Natural killer cell (primary cell): ENCODE data around the gene BPIFA1. TPM values are rescaled to one million over a fixed set of nuclear protein-coding genes. Genes with fewer than 3 reads are reported as not detected.
A peak's percentile ranks its signal among the peaks of the same experiment; 100 is the strongest.

Experiments
- ATAC-seq, 3 donors: fragments of 150-1000 bp in 2 of 3; fragments of 200-7000 bp in 1 of 3; cut with Tn5 transposase; 1 replicate in 1 of 3; 2 replicates in 2 of 3; pipeline ENCODE4 v1.10.0; 2021; ENCODE audit warnings: mild to moderate bottlenecking in 2 of 3, moderate library complexity in 2 of 3
- DNase-seq, 2 donors: peaks; one replicate each; pipeline versions ENCODE4 v3.0.0 to v3.0.0-alpha.2; 2013 to 2021; ENCODE audit warnings: mixed read lengths in 1 of 2
- H3K27ac ChIP-seq: one replicate; pipeline ENCODE4 v1.5.1; 2013; ENCODE audit warnings: mild to moderate bottlenecking, low read length
- H3K27me3 ChIP-seq: one replicate; pipeline ENCODE4 v1.6.1; 2013; ENCODE audit warnings: low read length; ENCODE audit not compliant: control insufficient read depth, insufficient read depth
- H3K36me3 ChIP-seq: one replicate; pipeline ENCODE4 v1.6.1; 2013; ENCODE audit warnings: low read length; ENCODE audit not compliant: control insufficient read depth, insufficient read depth
- H3K4me1 ChIP-seq: one replicate; pipeline ENCODE4 v1.6.1; 2013; ENCODE audit warnings: low read length; ENCODE audit not compliant: control insufficient read depth, insufficient read depth
- H3K4me3 ChIP-seq: one replicate; pipeline ENCODE4 v1.5.1; 2013; ENCODE audit warnings: low read length
- H3K9me3 ChIP-seq: one replicate; pipeline ENCODE4 v1.6.1; 2013; ENCODE audit warnings: low read length; ENCODE audit not compliant: control insufficient read depth, insufficient read depth
- H3K27ac Mint-ChIP-seq, 2 donors: one replicate each; pipeline ENCODE4 v1.8.0; 2022; ENCODE audit warnings: mild to moderate bottlenecking in 2 of 2, mixed read lengths in 2 of 2, moderate library complexity in 1 of 2
- H3K27me3 Mint-ChIP-seq, 2 donors: one replicate each; pipeline ENCODE4 v1.8.0; 2022; ENCODE audit warnings: low read depth in 2 of 2, mixed read lengths in 2 of 2
- H3K36me3 Mint-ChIP-seq: one replicate; pipeline ENCODE4 v1.8.0; 2022; ENCODE audit warnings: mixed read lengths
- H3K4me1 Mint-ChIP-seq, 2 donors: one replicate each; pipeline ENCODE4 v1.8.0; 2022; ENCODE audit warnings: mixed read lengths in 2 of 2
- H3K4me3 Mint-ChIP-seq: one replicate; pipeline ENCODE4 v1.8.0; 2022; ENCODE audit warnings: mild to moderate bottlenecking, moderate library complexity, mixed read lengths
- H3K9me3 Mint-ChIP-seq, 2 donors: one replicate each; pipeline ENCODE4 v1.8.0; 2022; ENCODE audit warnings: mixed read lengths in 2 of 2
- WGBS: methylation state at CpG from one replicate; pipeline ENCODE4 v1.1.7; 2013; ENCODE audit warnings: missing lambda C conversion rate; ENCODE audit not compliant: insufficient coverage; 5-methylcytosine and 5-hydroxymethylcytosine counted together
- intact Hi-C: fragments of 100-400 bp; cut with micrococcal nuclease; formaldehyde crosslinking; loops from one replicate; pipeline ENCODE4 v1.14.2; 2022
- total RNA-seq, 4 donors: library from RNA; stranded (reverse); fragments of 120-200 nt in 1 of 4; gene quantifications; one replicate each; pipeline versions ENCODE4 v1.2.3 to v1.2.4, GENCODE V29; 2013 to 2022
- TF ChIP-seq, protein P1 (sequence below): fragments of 200-600 bp; IDR thresholded peaks from one replicate; pipeline ENCODE4 v1.8.0; 2022; ENCODE audit warnings: antibody characterized with exemption

BPIFA1 gene
- total RNA-seq, 3 donors from 2014 or later (not counting 1 experiment from before 2014, with no cell fraction given), result not detected

- intact Hi-C loops, result no loop called here
These were observed 56.1 kb downstream of the BPIFA1 start for GRCh38 chr20:33291830-33292355.

More at GRCh38 chr20:33291830-33292355, 56.1 kb downstream of the BPIFA1 start:
- TF ChIP-seq, protein P1, sequence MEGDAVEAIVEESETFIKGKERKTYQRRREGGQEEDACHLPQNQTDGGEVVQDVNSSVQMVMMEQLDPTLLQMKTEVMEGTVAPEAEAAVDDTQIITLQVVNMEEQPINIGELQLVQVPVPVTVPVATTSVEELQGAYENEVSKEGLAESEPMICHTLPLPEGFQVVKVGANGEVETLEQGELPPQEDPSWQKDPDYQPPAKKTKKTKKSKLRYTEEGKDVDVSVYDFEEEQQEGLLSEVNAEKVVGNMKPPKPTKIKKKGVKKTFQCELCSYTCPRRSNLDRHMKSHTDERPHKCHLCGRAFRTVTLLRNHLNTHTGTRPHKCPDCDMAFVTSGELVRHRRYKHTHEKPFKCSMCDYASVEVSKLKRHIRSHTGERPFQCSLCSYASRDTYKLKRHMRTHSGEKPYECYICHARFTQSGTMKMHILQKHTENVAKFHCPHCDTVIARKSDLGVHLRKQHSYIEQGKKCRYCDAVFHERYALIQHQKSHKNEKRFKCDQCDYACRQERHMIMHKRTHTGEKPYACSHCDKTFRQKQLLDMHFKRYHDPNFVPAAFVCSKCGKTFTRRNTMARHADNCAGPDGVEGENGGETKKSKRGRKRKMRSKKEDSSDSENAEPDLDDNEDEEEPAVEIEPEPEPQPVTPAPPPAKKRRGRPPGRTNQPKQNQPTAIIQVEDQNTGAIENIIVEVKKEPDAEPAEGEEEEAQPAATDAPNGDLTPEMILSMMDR, result peak; percentile 98
- peaks cover 4 to 25% of the 10 kb centered on the region in 2 donors for H3K27me3 Mint-ChIP-seq
- no peak overlapping the region for H3K4me3 Mint-ChIP-seq
- no peaks in the 10 kb centered on the region for H3K36me3 Mint-ChIP-seq
- H3K4me1 Mint-ChIP-seq, result peaks cover 0 to 5% of the 10 kb centered on the region in 2 donors
- Histone ChIP-seq H3K27me3 (no peaks in the 10 kb centered on the region), H3K4me3 (no peak overlapping the region), H3K36me3 (no peaks in the 10 kb centered on the region), H3K4me1 (no peaks in the 10 kb centered on the region), H3K9me3 (no peaks in the 10 kb centered on the region), H3K27ac (no peak overlapping the region)
- peak; percentile 65 to 80 for DNase-seq
- H3K9me3 Mint-ChIP-seq, result no peaks in the 10 kb centered on the region
- H3K27ac Mint-ChIP-seq, result no peak overlapping the region
- ATAC-seq, result peak; percentile 42 to 70 (median 60)
- 43% methylated on average over 6 of the region's 7 CpGs for WGBS

Other genes starting within 250 kb of the BPIFA1 start
- gene SUN5, start 231.6 kb upstream of the BPIFA1 start, total RNA-seq, result not detected
- not detected for gene BPIFB2, start 228.3 kb upstream of the BPIFA1 start, total RNA-seq
- not detected for gene BPIFB6, start 204.3 kb upstream of the BPIFA1 start, total RNA-seq
- not detected for gene BPIFB3, start 182.1 kb upstream of the BPIFA1 start, total RNA-seq
- not detected for gene BPIFB4, start 156.4 kb upstream of the BPIFA1 start, total RNA-seq
- gene BPIFA2, start 67.8 kb upstream of the BPIFA1 start, total RNA-seq, result not detected
- gene BPIFA3, start 18.6 kb upstream of the BPIFA1 start, total RNA-seq, result not detected
- not detected for gene BPIFB1, start 47.2 kb downstream of the BPIFA1 start, total RNA-seq
- gene CDK5RAP1, start 165.5 kb downstream of the BPIFA1 start, total RNA-seq, result 10 to 100 TPM; 59.7 to 71.5 (median 62.6) TPM
- gene SNTA1, start 207.8 kb downstream of the BPIFA1 start, total RNA-seq, result 1 to 10 TPM; 1.2 to 2.4 (median 1.8) TPM